CD14-positive monocyte (primary cell): ENCODE measurements around the gene ITSN1. TPM values are rescaled to one million over a fixed set of nuclear protein-coding genes. Genes with fewer than 3 reads are reported as not detected.

Experiments
- DNase-seq, 3 donors: peaks; one replicate each; pipeline ENCODE4 v3.0.0-alpha.2; 2011 to 2022
- H2AFZ ChIP-seq: 2 replicates; pipeline ENCODE4 v1.6.0; 2012; ENCODE audit warnings: mild to moderate bottlenecking, low read depth, low read length, inconsistent platforms; ENCODE audit not compliant: insufficient read depth, poor library complexity, severe bottlenecking
- H3K27ac ChIP-seq, 2 donors: 1 replicate in 1 of 2; 2 replicates in 1 of 2; pipeline ENCODE4 v1.5.1; 2012 to 2013; ENCODE audit warnings: low read length in 2 of 2, control low read depth in 1 of 2, inconsistent platforms in 1 of 2, low read depth in 1 of 2, mild to moderate bottlenecking in 1 of 2
- H3K27me3 ChIP-seq, 2 donors: one replicate each; pipeline versions ENCODE4 v1.6.0 to v1.6.1; 2011 to 2013; ENCODE audit warnings: low read length in 2 of 2; ENCODE audit not compliant: control insufficient read depth in 2 of 2, insufficient read depth in 2 of 2
- H3K36me3 ChIP-seq, 2 donors: replicated peaks in 1 of 2; 1 replicate in 1 of 2; 2 replicates in 1 of 2; pipeline versions ENCODE4 v1.5.1 to v1.6.1; 2012 to 2013; ENCODE audit warnings: low read length in 2 of 2, control low read depth in 1 of 2, inconsistent platforms in 1 of 2, mild to moderate bottlenecking in 1 of 2; ENCODE audit not compliant: insufficient read depth in 2 of 2, control insufficient read depth in 1 of 2
- H3K4me1 ChIP-seq, 2 donors: 1 replicate in 1 of 2; 2 replicates in 1 of 2; pipeline versions ENCODE4 v1.5.1 to v1.6.1; 2012 to 2013; ENCODE audit warnings: low read length in 2 of 2, control low read depth in 1 of 2, inconsistent platforms in 1 of 2, mild to moderate bottlenecking in 1 of 2, moderate library complexity in 1 of 2; ENCODE audit not compliant: insufficient read depth in 2 of 2, control insufficient read depth in 1 of 2
- H3K4me2 ChIP-seq: replicated peaks from 2 replicates; pipeline ENCODE3; 2012; ENCODE audit warnings: low read length, moderate library complexity, mild to moderate bottlenecking; ENCODE audit not compliant: poor library complexity, severe bottlenecking; ENCODE audit errors: extremely low read depth
- H3K4me3 ChIP-seq, 3 experiments: fragments of 200-600 bp in 1 of 3; sonication (generic) in 1 of 3; replicated peaks in 1 of 3; 1 replicate in 2 of 3; 2 replicates in 1 of 3; pipeline ENCODE4 v1.5.1; 2011 to 2013; ENCODE audit warnings: low read length in 3 of 3, mild to moderate bottlenecking in 3 of 3, control low read depth in 2 of 3, low read depth in 2 of 3, inconsistent platforms in 1 of 3, moderate library complexity in 1 of 3
- H3K79me2 ChIP-seq: 2 replicates; pipeline ENCODE4 v1.6.0; 2012; ENCODE audit warnings: mild to moderate bottlenecking, control low read depth, inconsistent platforms, low read length, moderate library complexity; ENCODE audit not compliant: insufficient read depth
- H3K9ac ChIP-seq: 2 replicates; pipeline ENCODE4 v1.6.0; 2017; ENCODE audit warnings: low read length, mild to moderate bottlenecking; ENCODE audit not compliant: insufficient read depth, poor library complexity, severe bottlenecking
- H3K9me3 ChIP-seq, 2 donors: replicated peaks in 1 of 2; 1 replicate in 1 of 2; 2 replicates in 1 of 2; pipeline versions ENCODE4 v1.5.1 to v1.6.1; 2012 to 2013; ENCODE audit warnings: low read length in 2 of 2, control low read depth in 1 of 2; ENCODE audit not compliant: control insufficient read depth in 1 of 2, insufficient read depth in 1 of 2
- H4K20me1 ChIP-seq: 2 replicates; pipeline ENCODE4 v1.6.0; 2012; ENCODE audit warnings: mild to moderate bottlenecking, low read length, control low read depth, moderate library complexity; ENCODE audit not compliant: insufficient read depth
- H3K27ac Mint-ChIP-seq, 7 donors: one replicate each; pipeline ENCODE4 v1.8.0; 2020; ENCODE audit warnings: mild to moderate bottlenecking in 7 of 7, mixed read lengths in 7 of 7, moderate library complexity in 6 of 7, inconsistent platforms in 2 of 7
- H3K27me3 Mint-ChIP-seq, 3 donors: one replicate each; pipeline ENCODE4 v1.8.0; 2021 to 2022; ENCODE audit warnings: low read depth in 3 of 3, mild to moderate bottlenecking in 3 of 3, mixed read lengths in 3 of 3, moderate library complexity in 3 of 3, inconsistent platforms in 1 of 3
- H3K36me3 Mint-ChIP-seq, 2 donors: one replicate each; pipeline ENCODE4 v1.8.0; 2020; ENCODE audit warnings: mixed read lengths in 2 of 2, inconsistent platforms in 1 of 2, mild to moderate bottlenecking in 1 of 2
- H3K4me1 Mint-ChIP-seq: one replicate; pipeline ENCODE4 v1.8.0; 2020; ENCODE audit warnings: mild to moderate bottlenecking, mixed read lengths
- H3K4me3 Mint-ChIP-seq, 2 donors: one replicate each; pipeline ENCODE4 v1.8.0; 2020; ENCODE audit warnings: mild to moderate bottlenecking in 2 of 2, mixed read lengths in 2 of 2, moderate library complexity in 1 of 2
- H3K9me3 Mint-ChIP-seq, 7 donors: one replicate each; pipeline ENCODE4 v1.8.0; 2020 to 2022; ENCODE audit warnings: mixed read lengths in 7 of 7, mild to moderate bottlenecking in 6 of 7, moderate library complexity in 6 of 7, inconsistent platforms in 2 of 7
- WGBS: methylation state at CpG from one replicate; pipeline ENCODE4 v1.1.5; 2013; ENCODE audit warnings: missing lambda C conversion rate; ENCODE audit not compliant: insufficient coverage; 5-methylcytosine and 5-hydroxymethylcytosine counted together
- intact Hi-C, 2 donors: fragments of 100-400 bp; cut with micrococcal nuclease; formaldehyde crosslinking; loops; one replicate each; pipeline versions ENCODE4 v1.15.0 to v1.15.1; 2023
- polyA plus RNA-seq, 3 donors: library from polyadenylated mRNA; depleted of rRNA in 1 of 3; unstranded in 2 of 3; stranded (reverse) in 1 of 3; fragments of 300-500 nt in 2 of 3; fragments of >200 nt in 1 of 3; fragmentation: Illumina TruSeq in 2 of 3; gene quantifications; 1 replicate in 2 of 3; 2 replicates in 1 of 3; pipeline ENCODE4 v1.2.3, GENCODE V29; 2012 to 2021
- TF ChIP-seq, protein P1 (sequence below): fragments of 200-600 bp; IDR thresholded peaks from one replicate; pipeline ENCODE4 v1.8.0; 2022; ENCODE audit warnings: antibody characterized with exemption, mild to moderate bottlenecking

The ITSN1 gene
- polyA plus RNA-seq, 3 donors = 4.7 to 10.3 (median 5.1) TPM

- Histone ChIP-seq H4K20me1 (no peaks in the 10 kb centered on the region), H3K79me2 (no peaks in the 10 kb centered on the region), H3K4me1 (no peaks in the 10 kb centered on the region), H3K36me3 (peaks cover 22% of the 10 kb centered on the region in 2 donors), H3K27me3 (no peaks in the 10 kb centered on the region), H3K27ac (no peak overlapping the region), H3K9ac (no peak overlapping the region), H3K4me2 (no peak overlapping the region), H3K9me3 (peaks cover 0 to 5% of the 10 kb centered on the region in 2 donors), H3K4me3 (no peak overlapping the region), H2AFZ (no peak overlapping the region)
- 100% methylated on average over 1 of the region's 3 CpGs for WGBS
- Mint-ChIP-seq H3K4me1 (no peaks in the 10 kb centered on the region), H3K4me3 (no peak overlapping the region), H3K27ac (no peak overlapping the region), H3K9me3 (peaks cover 1 to 8% (median 5%) of the 10 kb centered on the region in 7 donors), H3K36me3 (peaks cover 39 to 55% of the 10 kb centered on the region in 2 donors), H3K27me3 (peaks cover 0 to 2% (median 1%) of the 10 kb centered on the region in 3 donors)
- DNase-seq = no peak
- intact Hi-C loops = no loop called here
- TF ChIP-seq, protein P1, sequence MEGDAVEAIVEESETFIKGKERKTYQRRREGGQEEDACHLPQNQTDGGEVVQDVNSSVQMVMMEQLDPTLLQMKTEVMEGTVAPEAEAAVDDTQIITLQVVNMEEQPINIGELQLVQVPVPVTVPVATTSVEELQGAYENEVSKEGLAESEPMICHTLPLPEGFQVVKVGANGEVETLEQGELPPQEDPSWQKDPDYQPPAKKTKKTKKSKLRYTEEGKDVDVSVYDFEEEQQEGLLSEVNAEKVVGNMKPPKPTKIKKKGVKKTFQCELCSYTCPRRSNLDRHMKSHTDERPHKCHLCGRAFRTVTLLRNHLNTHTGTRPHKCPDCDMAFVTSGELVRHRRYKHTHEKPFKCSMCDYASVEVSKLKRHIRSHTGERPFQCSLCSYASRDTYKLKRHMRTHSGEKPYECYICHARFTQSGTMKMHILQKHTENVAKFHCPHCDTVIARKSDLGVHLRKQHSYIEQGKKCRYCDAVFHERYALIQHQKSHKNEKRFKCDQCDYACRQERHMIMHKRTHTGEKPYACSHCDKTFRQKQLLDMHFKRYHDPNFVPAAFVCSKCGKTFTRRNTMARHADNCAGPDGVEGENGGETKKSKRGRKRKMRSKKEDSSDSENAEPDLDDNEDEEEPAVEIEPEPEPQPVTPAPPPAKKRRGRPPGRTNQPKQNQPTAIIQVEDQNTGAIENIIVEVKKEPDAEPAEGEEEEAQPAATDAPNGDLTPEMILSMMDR = no peak
Measured at GRCh38 chr21:33825419-33825818, 183.1 kb downstream of the ITSN1 start.

DNA sequence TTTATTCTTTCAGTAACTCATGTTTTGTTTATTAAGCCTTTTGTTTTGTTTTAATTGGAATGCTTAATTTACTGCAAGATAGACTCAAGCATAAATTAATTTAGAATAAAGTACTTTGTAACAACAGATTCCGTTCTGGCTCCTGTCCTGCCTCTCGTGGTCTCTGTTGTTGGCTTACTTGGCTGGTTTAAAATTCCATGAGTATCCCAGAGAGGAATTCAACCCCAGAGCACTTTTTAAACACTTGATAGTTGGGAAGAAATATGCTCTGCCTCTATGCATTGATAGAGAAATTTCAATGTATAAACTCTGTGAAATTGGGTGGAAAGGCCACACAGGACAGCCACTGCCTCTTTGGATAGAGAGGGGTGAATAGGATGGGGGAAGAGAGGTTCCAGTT is 183.6 kb downstream of the ITSN1 start:
- H3K9me3 ChIP-seq = peaks cover 0 to 5% of the 10 kb centered on the region in 2 donors
- H3K79me2 ChIP-seq = no peaks in the 10 kb centered on the region
- peaks cover 0 to 2% (median 1%) of the 10 kb centered on the region in 3 donors for H3K27me3 Mint-ChIP-seq
- H3K27me3 ChIP-seq = no peaks in the 10 kb centered on the region
- DNase-seq = no peak
- H3K4me3 ChIP-seq = no peak overlapping the region
- TF ChIP-seq, protein P1 = no peak
- no peak overlapping the region for H3K9ac ChIP-seq
- H3K4me3 Mint-ChIP-seq = no peak overlapping the region
- H3K27ac Mint-ChIP-seq = no peak overlapping the region
- intact Hi-C loops = no loop called here
- peaks cover 1 to 8% (median 5%) of the 10 kb centered on the region in 7 donors for H3K9me3 Mint-ChIP-seq
- no peaks in the 10 kb centered on the region for H4K20me1 ChIP-seq
- no CpG with 5 or more reads among the region's 2 CpGs for whole genome bisulfite sequencing
- no peak overlapping the region for H3K4me2 ChIP-seq
- H3K36me3 Mint-ChIP-seq = peaks cover 43 to 55% of the 10 kb centered on the region in 2 donors
- H3K4me1 Mint-ChIP-seq = no peaks in the 10 kb centered on the region
- H2AFZ ChIP-seq = no peak overlapping the region
- no peaks in the 10 kb centered on the region for H3K4me1 ChIP-seq
- H3K36me3 ChIP-seq = peaks cover 20 to 22% of the 10 kb centered on the region in 2 donors
- no peak overlapping the region for H3K27ac ChIP-seq
